Panc1 (cell line): ENCODE results near the gene UBE2L5. TPM values are rescaled to one million over a fixed set of nuclear protein-coding genes. Genes with fewer than 3 reads are reported as not detected.

Experiments
- ATAC-seq: fragments of 200-7000 bp; cut with Tn5 transposase; 2 replicates; pipeline ENCODE4 v1.9.1; 2020; ENCODE audit warnings: mild to moderate bottlenecking, moderate library complexity
- BruUV-seq: library from RNA; stranded (reverse); fragments of 400-500 nt; replicated peaks from 2 replicates; lab custom pipeline; 2021; lab: Mats Ljungman, UMichigan
- CTCF ChIA-PET: fragments of 300-600 bp; sonication (Branson Sonifier 250); formaldehyde crosslinking; loops from one replicate; lab custom pipeline; 2022; ENCODE audit warnings: antibody characterized with exemption; lab: Charles Lee
- POLR2A ChIA-PET: fragments of 300-600 bp; sonication (Branson Sonifier 250); formaldehyde crosslinking; loops from one replicate; lab custom pipeline; 2022; ENCODE audit warnings: antibody characterized with exemption; lab: Charles Lee
- DNase-seq: peaks from one replicate; pipeline ENCODE4 v3.0.0-alpha.2; 2010; ENCODE audit warnings: low read depth, low spot score
- H3K27ac ChIP-seq: 2 replicates; pipeline ENCODE4 v1.5.1; 2011; ENCODE audit warnings: mild to moderate bottlenecking, low read length, inconsistent platforms
- H3K27me3 ChIP-seq: fragments of 200-500 bp; sonication (Bioruptor generic); 2 replicates; pipeline ENCODE4 v1.6.0; 2014; ENCODE audit warnings: low read length, inconsistent platforms; ENCODE audit not compliant: control insufficient read depth, insufficient read depth
- H3K36me3 ChIP-seq: fragments of 200-500 bp; sonication (Bioruptor generic); 2 replicates; pipeline ENCODE4 v1.5.1; 2014; ENCODE audit warnings: inconsistent platforms, mild to moderate bottlenecking, low read length, moderate library complexity; ENCODE audit not compliant: control insufficient read depth, insufficient read depth
- H3K4me1 ChIP-seq: 2 replicates; pipeline ENCODE4 v1.5.1; 2011; ENCODE audit warnings: inconsistent platforms, mild to moderate bottlenecking, low read length, moderate library complexity; ENCODE audit not compliant: control insufficient read depth, insufficient read depth
- H3K4me3 ChIP-seq, 2 experiments: 2 replicates each; pipeline ENCODE4 v1.5.1; 2011 to 2012; ENCODE audit warnings: low read depth in 2 of 2, low read length in 2 of 2, mild to moderate bottlenecking in 2 of 2, inconsistent platforms in 1 of 2, moderate library complexity in 1 of 2
- H3K9me3 ChIP-seq: fragments of 200-500 bp; sonication (Bioruptor generic); 2 replicates; pipeline ENCODE4 v1.5.1; 2014; ENCODE audit warnings: low read depth, mild to moderate bottlenecking, inconsistent platforms, low read length, moderate library complexity; ENCODE audit not compliant: control insufficient read depth, insufficient read depth
- CTCF ChIP-seq: fragments of 450-650 bp; IDR thresholded peaks from 2 replicates; pipeline ENCODE4 v1.5.1; 2017; ENCODE audit warnings: mild to moderate bottlenecking
- POLR2AphosphoS5 ChIP-seq: IDR thresholded peaks from 2 replicates; pipeline ENCODE4 v1.6.1; 2012; ENCODE audit warnings: mild to moderate bottlenecking, low read depth, low read length, moderate library complexity
- REST ChIP-seq, 2 experiments: IDR thresholded peaks; 2 replicates each; pipeline ENCODE4 v1.6.1; 2011 to 2012; ENCODE audit warnings: low read depth in 2 of 2, control low read depth in 1 of 2, low read length in 1 of 2, mild to moderate bottlenecking in 1 of 2, moderate library complexity in 1 of 2; ENCODE audit not compliant: insufficient read depth in 1 of 2
- SIN3A ChIP-seq: IDR thresholded peaks from 2 replicates; pipeline ENCODE4 v1.6.1; 2012; ENCODE audit warnings: low read depth, mild to moderate bottlenecking, low read length, moderate library complexity, borderline replicate concordance; ENCODE audit not compliant: insufficient read depth
- TCF7L2 ChIP-seq: IDR thresholded peaks from 2 replicates; pipeline ENCODE4 v1.6.1; 2011; ENCODE audit warnings: mild to moderate bottlenecking, low read depth, low read length, inconsistent platforms
- in situ Hi-C: cut with HindIII; loops from 2 replicates; pipeline ENCODE4 v1.10.0; 2016; ENCODE audit warnings: low sequenced_read_pairs, low pct_unique_long_range_greater_than_20kb
- intact Hi-C: fragments of 100-400 bp; cut with micrococcal nuclease; formaldehyde crosslinking; loops from one replicate; pipeline ENCODE4 v1.10.0; 2022; ENCODE audit not compliant: unreplicated experiment
- total RNA-seq: library from RNA; stranded (reverse); gene quantifications from one replicate; pipeline ENCODE4 v1.2.1, GENCODE V29; 2021; ENCODE audit not compliant: unreplicated experiment

UBE2L5 gene
- total RNA-seq, 1 experiment from 2014 or later: not detected

- H3K36me3 ChIP-seq: no peaks in the 10 kb centered on the region
- in situ Hi-C loops (no loop called here), intact Hi-C loops (no loop called here)
- no peak overlapping the region for H3K27ac ChIP-seq
- no TSS peak for BruUV-seq
- ATAC-seq: no peak
- H3K4me3 ChIP-seq: no peak overlapping the region
- H3K9me3 ChIP-seq: no peaks in the 10 kb centered on the region
- DNase-seq: no peak
- H3K4me1 ChIP-seq: no peaks in the 10 kb centered on the region
- no peaks in the 10 kb centered on the region for H3K27me3 ChIP-seq
- ChIA-PET POLR2A (no interaction called here), CTCF (no interaction called here)
- TF ChIP-seq TCF7L2 (no peak), REST (IDR thresholded peaks at IDR 0.05; ENCODE audit: insufficient read depth in 1 of 2, low read depth in 2 of 2, low read length in 1 of 2) (no peak), POLR2AphosphoS5 (no peak), SIN3A (no peak), CTCF (no peak)
Measured at GRCh38 chr13:30401347-30401746, 20.9 kb upstream of the UBE2L5 start.

GRCh38 chr13:30403456-30403855 is 18.8 kb upstream of the UBE2L5 start:
- TF ChIP-seq REST (IDR thresholded peaks at IDR 0.05; ENCODE audit: insufficient read depth in 1 of 2, low read depth in 2 of 2, low read length in 1 of 2): no peak
- no peak for TF ChIP-seq CTCF
- TF ChIP-seq TCF7L2: no peak
- TF ChIP-seq POLR2AphosphoS5: no peak
- no peak for TF ChIP-seq SIN3A
- ATAC-seq: no peak
- Histone ChIP-seq H3K27ac (no peak overlapping the region), H3K27me3 (no peaks in the 10 kb centered on the region), H3K36me3 (no peaks in the 10 kb centered on the region), H3K4me3 (no peak overlapping the region), H3K9me3 (no peaks in the 10 kb centered on the region), H3K4me1 (no peaks in the 10 kb centered on the region)
- in situ Hi-C loops: no loop called here
- ChIA-PET CTCF (no interaction called here), POLR2A (no interaction called here)
- intact Hi-C loops: no loop called here
- BruUV-seq: no TSS peak
- DNase-seq: no peak
